Measurements from ENCODE around the gene GSTM2. TPM values are rescaled to one million over a fixed set of nuclear protein-coding genes. Genes with fewer than 3 reads are reported as not detected.
A peak's percentile ranks its signal among the peaks of the same experiment; 100 is the strongest.

The GSTM2 gene
- total RNA-seq, 1 donor from 2014 or later = 15.6 TPM

DNA sequence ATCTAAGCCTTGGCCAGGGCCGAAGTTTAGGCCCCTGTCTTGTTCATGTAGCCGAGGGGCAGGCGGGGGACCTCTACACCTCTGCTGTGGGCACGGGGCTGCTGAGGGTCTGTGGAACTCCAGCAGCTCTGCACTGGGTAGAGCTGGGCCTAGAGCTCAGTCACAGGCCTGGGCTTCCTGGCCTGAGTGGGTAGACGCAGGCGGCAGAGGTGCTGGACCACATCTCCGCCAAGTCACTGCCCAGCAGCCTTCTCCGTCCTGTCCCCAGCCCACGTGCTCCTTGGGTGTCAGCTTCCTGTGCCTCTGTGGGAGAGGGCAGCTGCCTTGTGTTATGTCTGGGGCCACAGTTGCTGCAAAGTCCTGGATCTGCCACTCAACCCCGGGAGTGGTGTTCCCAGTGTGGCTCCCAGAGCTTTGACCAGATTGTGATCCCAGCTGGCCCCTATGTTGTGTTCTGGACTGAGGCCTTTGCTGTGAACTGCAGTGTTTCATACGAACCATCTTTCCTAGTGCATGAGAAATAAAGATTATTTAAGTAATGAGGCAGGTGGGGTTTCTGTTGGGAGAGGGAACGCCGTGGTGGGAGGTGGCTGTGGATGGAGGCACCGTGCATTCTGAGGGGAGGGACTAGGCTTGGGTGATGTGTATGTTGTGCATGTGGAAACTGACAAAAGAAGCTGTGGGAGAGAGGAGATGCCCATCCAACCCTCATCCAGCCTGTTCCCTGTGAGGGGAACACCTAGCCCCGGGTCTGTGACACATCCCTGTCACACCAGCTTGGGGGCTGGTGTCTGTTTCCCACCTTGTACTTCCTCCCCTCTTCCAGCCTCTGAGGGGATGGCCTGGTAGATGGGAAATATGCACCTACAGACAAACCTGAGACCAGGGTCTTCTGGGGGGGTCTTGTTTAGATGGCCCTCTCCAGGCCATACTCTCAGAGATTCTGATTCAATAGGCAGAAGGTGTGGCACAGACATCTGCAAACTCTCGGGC is 36.0 kb upstream of the GSTM2 start:
- DNase-seq (ENCODE audit: low spot score) = no peak
- Histone ChIP-seq H3K4me3 (no peak overlapping the region), H3F3A (ENCODE audit: low read depth) (peaks cover 9% of the 10 kb centered on the region), H3K79me2 (ENCODE audit: low read depth) (no peaks in the 10 kb centered on the region), H3K4me2 (no peak overlapping the region), H4K20me1 (ENCODE audit: low read depth) (no peaks in the 10 kb centered on the region), H3K36me3 (no peaks in the 10 kb centered on the region), H3K4me1 (peaks cover 21% of the 10 kb centered on the region), H3K9me3 (ENCODE audit: low read depth) (no peaks in the 10 kb centered on the region), H3K27me3 (no peaks in the 10 kb centered on the region), H3K9ac (no peak overlapping the region), H2AFZ (replicated peaks) (no peak overlapping the region), H3K27ac (peak overlapping the region; percentile 37)
- Mint-ChIP-seq H3K27me3 (ENCODE audit: insufficient read depth, low read depth) (peaks cover 2% of the 10 kb centered on the region), H3K27ac (no peak overlapping the region), H3K9me3 (no peaks in the 10 kb centered on the region), H3K36me3 (peaks cover 19% of the 10 kb centered on the region), H3K4me3 (no peak overlapping the region), H3K4me1 (peaks cover 21% of the 10 kb centered on the region)
- no peak for TF ChIP-seq EZH2 (IDR thresholded peaks at IDR 0.05)
- TF ChIP-seq EZH2phosphoT487 (IDR thresholded peaks at IDR 0.05) = no peak
- TF ChIP-seq, protein P1, sequence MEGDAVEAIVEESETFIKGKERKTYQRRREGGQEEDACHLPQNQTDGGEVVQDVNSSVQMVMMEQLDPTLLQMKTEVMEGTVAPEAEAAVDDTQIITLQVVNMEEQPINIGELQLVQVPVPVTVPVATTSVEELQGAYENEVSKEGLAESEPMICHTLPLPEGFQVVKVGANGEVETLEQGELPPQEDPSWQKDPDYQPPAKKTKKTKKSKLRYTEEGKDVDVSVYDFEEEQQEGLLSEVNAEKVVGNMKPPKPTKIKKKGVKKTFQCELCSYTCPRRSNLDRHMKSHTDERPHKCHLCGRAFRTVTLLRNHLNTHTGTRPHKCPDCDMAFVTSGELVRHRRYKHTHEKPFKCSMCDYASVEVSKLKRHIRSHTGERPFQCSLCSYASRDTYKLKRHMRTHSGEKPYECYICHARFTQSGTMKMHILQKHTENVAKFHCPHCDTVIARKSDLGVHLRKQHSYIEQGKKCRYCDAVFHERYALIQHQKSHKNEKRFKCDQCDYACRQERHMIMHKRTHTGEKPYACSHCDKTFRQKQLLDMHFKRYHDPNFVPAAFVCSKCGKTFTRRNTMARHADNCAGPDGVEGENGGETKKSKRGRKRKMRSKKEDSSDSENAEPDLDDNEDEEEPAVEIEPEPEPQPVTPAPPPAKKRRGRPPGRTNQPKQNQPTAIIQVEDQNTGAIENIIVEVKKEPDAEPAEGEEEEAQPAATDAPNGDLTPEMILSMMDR (IDR thresholded peaks at IDR 0.05) = no peak

DNA sequence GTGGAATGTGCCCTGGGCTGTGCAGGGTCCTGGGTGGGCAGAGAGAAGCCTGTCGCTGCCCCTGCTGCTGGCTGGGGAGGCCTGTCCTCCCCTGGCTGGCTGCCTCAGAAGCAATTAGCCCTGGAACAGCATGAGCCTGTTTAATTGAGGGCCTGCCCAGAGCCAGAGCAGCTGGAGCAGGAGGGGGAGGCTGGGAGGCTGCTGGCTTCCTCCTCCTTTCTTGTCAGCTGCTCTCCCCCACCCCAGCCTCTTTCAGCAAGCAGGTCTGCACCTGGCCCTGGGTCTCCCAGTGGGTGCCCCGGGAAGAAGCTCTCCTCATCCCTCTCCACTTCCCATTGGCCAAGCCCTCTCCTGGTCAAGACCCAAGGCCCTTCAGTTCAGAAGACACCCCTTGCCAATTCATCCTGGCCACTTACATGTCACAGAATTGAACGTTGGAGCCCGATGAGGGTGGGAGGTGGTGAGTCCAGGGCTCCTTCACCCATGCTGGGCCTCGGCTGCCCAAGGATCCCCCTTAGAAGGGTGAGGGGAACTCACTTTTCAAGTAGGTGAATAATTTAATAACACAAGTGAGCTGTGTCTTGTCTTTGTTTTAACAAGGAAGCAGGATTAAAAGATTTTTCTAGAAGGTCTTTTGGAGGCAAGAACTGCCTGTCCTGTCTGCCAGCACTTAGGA is 35.0 kb upstream of the GSTM2 start:
- Mint-ChIP-seq H3K36me3 (peaks cover 13% of the 10 kb centered on the region), H3K9me3 (no peaks in the 10 kb centered on the region), H3K27ac (peak overlapping the region; percentile 63), H3K4me1 (peaks cover 24% of the 10 kb centered on the region), H3K27me3 (ENCODE audit: insufficient read depth, low read depth) (peaks cover 2% of the 10 kb centered on the region), H3K4me3 (no peak overlapping the region)
- Histone ChIP-seq H2AFZ (replicated peaks) (no peak overlapping the region), H3K4me3 (no peak overlapping the region), H3F3A (ENCODE audit: low read depth) (peaks cover 9% of the 10 kb centered on the region), H3K9ac (no peak overlapping the region), H3K79me2 (ENCODE audit: low read depth) (no peaks in the 10 kb centered on the region), H3K4me1 (peaks cover 21% of the 10 kb centered on the region), H3K4me2 (peak overlapping the region; percentile 49), H3K9me3 (ENCODE audit: low read depth) (no peaks in the 10 kb centered on the region), H3K36me3 (no peaks in the 10 kb centered on the region), H3K27me3 (no peaks in the 10 kb centered on the region), H3K27ac (peak overlapping the region; percentile 78), H4K20me1 (ENCODE audit: low read depth) (no peaks in the 10 kb centered on the region)
- DNase-seq (ENCODE audit: low spot score) = peak; percentile 72
- TF ChIP-seq, protein P1 (IDR thresholded peaks at IDR 0.05) = no peak
- TF ChIP-seq EZH2phosphoT487 (IDR thresholded peaks at IDR 0.05) (no peak), EZH2 (IDR thresholded peaks at IDR 0.05) (no peak)

DNA sequence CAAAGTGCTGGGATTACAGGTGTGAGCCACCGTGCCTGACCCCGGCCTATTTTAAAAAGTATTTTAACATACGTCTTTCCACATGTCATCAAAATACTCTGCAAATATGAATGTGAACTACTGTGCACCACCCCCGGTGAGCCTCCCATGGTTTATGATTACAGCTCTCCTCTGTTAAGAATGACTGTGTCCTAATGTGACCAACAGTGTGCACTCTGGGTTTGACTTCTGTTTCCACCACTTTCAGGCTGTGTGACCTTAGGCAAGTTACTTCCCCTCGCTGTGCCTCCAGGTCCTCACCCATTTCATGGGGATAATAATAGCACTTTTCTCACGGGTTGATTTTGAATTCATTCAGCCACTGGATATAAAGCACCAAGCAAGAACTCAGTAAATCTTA is 33.6 kb upstream of the GSTM2 start:
- Mint-ChIP-seq H3K4me1 (peaks cover 28% of the 10 kb centered on the region), H3K27me3 (ENCODE audit: insufficient read depth, low read depth) (peaks cover 4% of the 10 kb centered on the region), H3K36me3 (peaks cover 7% of the 10 kb centered on the region), H3K4me3 (peak overlapping the region; percentile 19), H3K27ac (no peak overlapping the region), H3K9me3 (no peaks in the 10 kb centered on the region)
- Histone ChIP-seq H3K4me2 (no peak overlapping the region), H3K27ac (no peak overlapping the region), H3K9ac (no peak overlapping the region), H3K4me1 (peaks cover 27% of the 10 kb centered on the region), H3K27me3 (no peaks in the 10 kb centered on the region), H4K20me1 (ENCODE audit: low read depth) (no peaks in the 10 kb centered on the region), H3F3A (ENCODE audit: low read depth) (peaks cover 9% of the 10 kb centered on the region), H3K9me3 (ENCODE audit: low read depth) (no peaks in the 10 kb centered on the region), H3K4me3 (no peak overlapping the region), H2AFZ (replicated peaks) (no peak overlapping the region), H3K36me3 (no peaks in the 10 kb centered on the region), H3K79me2 (ENCODE audit: low read depth) (no peaks in the 10 kb centered on the region)
- no peak for DNase-seq (ENCODE audit: low spot score)
- TF ChIP-seq EZH2phosphoT487 (IDR thresholded peaks at IDR 0.05) (no peak), EZH2 (IDR thresholded peaks at IDR 0.05) (no peak)
- TF ChIP-seq, protein P1 (IDR thresholded peaks at IDR 0.05) = no peak

Data from neural progenitor cell (in vitro differentiated cells).